IPS DF 6.9 (cell line): ENCODE data around the gene LZTR1.
"Not testable (repeated sequence)": the region's sequence is repeated elsewhere in the genome, so short reads cannot be mapped to it uniquely, and the experiment has no call there.

Source experiments
- DNase-seq: peaks from one replicate; pipeline ENCODE4 v3.0.0-alpha.2; 2013; ENCODE audit warnings: low read depth, low spot score
- H3K27ac ChIP-seq: one replicate; pipeline ENCODE4 v1.5.1; 2013; ENCODE audit warnings: low read length, control low read depth
- H3K27me3 ChIP-seq: 2 replicates; pipeline ENCODE4 v1.6.1; 2013; ENCODE audit warnings: mild to moderate bottlenecking, low read length; ENCODE audit not compliant: control insufficient read depth, insufficient read depth
- H3K36me3 ChIP-seq: 2 replicates; pipeline ENCODE4 v1.6.1; 2013; ENCODE audit warnings: low read length; ENCODE audit not compliant: control insufficient read depth, insufficient read depth
- H3K4me1 ChIP-seq: 2 replicates; pipeline ENCODE4 v1.6.1; 2013; ENCODE audit warnings: low read length; ENCODE audit not compliant: control insufficient read depth, insufficient read depth
- H3K4me3 ChIP-seq: 2 replicates; pipeline ENCODE4 v1.5.1; 2013; ENCODE audit warnings: mild to moderate bottlenecking, low read length
- H3K9me3 ChIP-seq: 2 replicates; pipeline ENCODE4 v1.6.1; 2013; ENCODE audit warnings: low read length, inconsistent platforms; ENCODE audit not compliant: control insufficient read depth, insufficient read depth
- WGBS: extraction: QIAGEN DNeasy Blood & Tissue Kit; methylation state at CpG from one replicate; pipeline ENCODE4 v1.1.7; 2013; ENCODE audit warnings: mixed read lengths, missing lambda C conversion rate; ENCODE audit not compliant: insufficient read length, insufficient coverage; 5-methylcytosine and 5-hydroxymethylcytosine counted together

Gene LZTR1

GRCh38 chr22:20981787-20982562 lies at the start of gene LZTR1:
Gene LZTR1, plus strand, starts transcription at chr22:20982297. Its CDS starts 75 bp downstream, at chr22:20982372.
- Histone ChIP-seq H3K36me3 (peaks cover 5% of the 10 kb centered on the region; the same call in 1 of the 2 replicates), H3K4me1 (peaks cover 5% of the 10 kb centered on the region), H3K9me3 (no peaks in the 10 kb centered on the region), H3K4me3 (peak within 1 kb of the TSS; percentile 83), H3K27me3 (no peaks in the 10 kb centered on the region), H3K27ac (no peak within 1 kb of the TSS)
- WGBS: no CpG with 5 or more reads among the region's 87 CpGs
- no peak for DNase-seq

- peaks cover 3% of the 10 kb centered on the region for H3K36me3 ChIP-seq
Measured at GRCh38 chr22:20933910-20934309, 48.2 kb upstream of the LZTR1 start.

GRCh38 chr22:20935049-20935448 lies 47.0 kb upstream of the LZTR1 start:
- not testable (repeated sequence) for H3K36me3 ChIP-seq

More at GRCh38 chr22:20933910-20934309, 48.2 kb upstream of the LZTR1 start:
- no peak for DNase-seq
- no peak overlapping the region for H3K27ac ChIP-seq
- no peaks in the 10 kb centered on the region for H3K9me3 ChIP-seq
- no peak overlapping the region for H3K4me3 ChIP-seq
- WGBS: no CpG with 5 or more reads among the region's 7 CpGs
- 0 out of 2 replicates have a peak, but pooled peaks cover 1% of the 10 kb centered on the region for H3K4me1 ChIP-seq
- no peaks in the 10 kb centered on the region for H3K27me3 ChIP-seq

GRCh38 chr22:20935780-20936539 lies 46.1 kb upstream of the LZTR1 start:
- not testable (repeated sequence) for H3K27ac ChIP-seq, DNase-seq, H3K4me3 ChIP-seq, H3K27me3 ChIP-seq, H3K4me1 ChIP-seq, H3K9me3 ChIP-seq, H3K36me3 ChIP-seq
- WGBS: no CpG with 5 or more reads among the region's 11 CpGs

More at GRCh38 chr22:20935049-20935448, 47.0 kb upstream of the LZTR1 start:
- H3K27me3 ChIP-seq, H3K4me3 ChIP-seq, H3K4me1 ChIP-seq, H3K27ac ChIP-seq, H3K9me3 ChIP-seq, DNase-seq: not testable (repeated sequence)
- no CpG with 5 or more reads among the region's 9 CpGs for WGBS

GRCh38 chr22:20937031-20937793 lies 44.9 kb upstream of the LZTR1 start:
- Histone ChIP-seq H3K4me1 (0 out of 2 replicates have a peak, but pooled peaks cover 1% of the 10 kb centered on the region), H3K9me3 (no peaks in the 10 kb centered on the region), H3K27me3 (no peaks in the 10 kb centered on the region), H3K27ac (no peak overlapping the region), H3K4me3 (no peak overlapping the region), H3K36me3 (peaks cover 3% of the 10 kb centered on the region)
- DNase-seq: no peak
- no CpG with 5 or more reads among the region's 12 CpGs for WGBS

- Histone ChIP-seq H3K4me3 (no peak overlapping the region), H3K27ac (no peak overlapping the region), H3K4me1 (0 out of 2 replicates have a peak, but pooled peaks cover 1% of the 10 kb centered on the region), H3K9me3 (no peaks in the 10 kb centered on the region), H3K27me3 (no peaks in the 10 kb centered on the region), H3K36me3 (peaks cover 3% of the 10 kb centered on the region)
- no peak for DNase-seq
- WGBS: no CpG with 5 or more reads among the region's 8 CpGs
Measured at GRCh38 chr22:20937794-20938671, 44.1 kb upstream of the LZTR1 start.

- H3K4me1 ChIP-seq, H3K36me3 ChIP-seq, H3K27me3 ChIP-seq, H3K9me3 ChIP-seq, DNase-seq, H3K4me3 ChIP-seq, H3K27ac ChIP-seq: not testable (repeated sequence)
- no CpG with 5 or more reads among the region's 14 CpGs for WGBS
Measured at GRCh38 chr22:20939457-20940185, 42.5 kb upstream of the LZTR1 start.

- H3K36me3 ChIP-seq: peaks cover 3% of the 10 kb centered on the region
Measured at GRCh38 chr22:20940186-20940651, 41.9 kb upstream of the LZTR1 start.

GRCh38 chr22:20940904-20941385 lies 41.2 kb upstream of the LZTR1 start:
- no peaks in the 10 kb centered on the region for H3K9me3 ChIP-seq
- no peaks in the 10 kb centered on the region for H3K27me3 ChIP-seq
- DNase-seq: no peak
- no peak overlapping the region for H3K27ac ChIP-seq
- 0 out of 2 replicates have a peak, but pooled peaks cover 1% of the 10 kb centered on the region for H3K4me1 ChIP-seq
- WGBS: no CpG with 5 or more reads among the region's 4 CpGs
- H3K4me3 ChIP-seq: no peak overlapping the region
- H3K36me3 ChIP-seq: peaks cover 3% of the 10 kb centered on the region

More at GRCh38 chr22:20940186-20940651, 41.9 kb upstream of the LZTR1 start:
- no peak for DNase-seq
- no CpG with 5 or more reads among the region's 3 CpGs for WGBS
- Histone ChIP-seq H3K27ac (no peak overlapping the region), H3K27me3 (no peaks in the 10 kb centered on the region), H3K4me1 (0 out of 2 replicates have a peak, but pooled peaks cover 1% of the 10 kb centered on the region), H3K4me3 (no peak overlapping the region), H3K9me3 (no peaks in the 10 kb centered on the region)
